H1 (cell line): ENCODE results near the gene WDR31. TPM values are rescaled to one million over a fixed set of nuclear protein-coding genes. Genes with fewer than 3 reads are reported as not detected.

Experiments
- JUND ChIP-seq: IDR thresholded peaks from 2 replicates; pipeline ENCODE4 v1.6.1; 2011; ENCODE audit warnings: mild to moderate bottlenecking, improper control_type of control experiment, low read length
- RNF2 ChIP-seq: fragments of 200-900, 300-1000 bp; sonication (generic); IDR thresholded peaks from 2 replicates; pipeline ENCODE4 v1.7.1; 2016; ENCODE audit warnings: borderline replicate concordance, low read depth, mild to moderate bottlenecking, antibody characterized with exemption, low read length; ENCODE audit not compliant: poor library complexity, severe bottlenecking; ENCODE audit errors: missing control alignments
- SRF ChIP-seq: IDR thresholded peaks from 2 replicates; pipeline ENCODE4 v1.6.1; 2011; ENCODE audit warnings: mild to moderate bottlenecking, low read depth, low read length, moderate library complexity
- SUZ12 ChIP-seq: fragments of 200-600 bp; sonication (generic); IDR thresholded peaks from 2 replicates; pipeline ENCODE4 v1.6.1; 2012; ENCODE audit warnings: mild to moderate bottlenecking, inconsistent platforms, low read length, moderate library complexity, mixed read lengths
- polyA plus RNA-seq, 7 experiments: library from polyadenylated mRNA; depleted of rRNA in 3 of 7; stranded (reverse) in 5 of 7; unstranded in 2 of 7; fragments of >200 nt in 5 of 7; fragments of 200-250 nt in 2 of 7; gene quantifications; 1 replicate in 5 of 7; 2 replicates in 1 of 7; 4 replicates in 1 of 7; pipeline versions ENCODE4 v1.2.1 to v1.2.3, GENCODE V29; 2011 to 2013; ENCODE audit warnings: missing spikeins in 2 of 7, mixed read lengths in 2 of 7
- total RNA-seq: library from RNA; stranded (reverse); fragmentation: NEBNext Ultra II Directional; extraction: Animal tissue kit (Norgen Biotek cat#: 25700); gene quantifications from 2 replicates; pipeline ENCODE4 v1.2.1, GENCODE V29; 2021
- TF ChIP-seq, protein P1 (sequence below), 3 experiments: IDR thresholded peaks; 1 replicate in 2 of 3; 2 replicates in 1 of 3; pipeline versions ENCODE4 v1.5.1 to v1.6.1; 2011; ENCODE audit warnings: low read length in 3 of 3, mild to moderate bottlenecking in 3 of 3, inconsistent platforms in 2 of 3, low read depth in 1 of 3, moderate library complexity in 1 of 3; ENCODE audit not compliant: insufficient read depth in 1 of 3; ENCODE audit errors: control extremely low read depth in 1 of 3
- TF ChIP-seq, protein P2 (sequence below): IDR thresholded peaks from 2 replicates; pipeline ENCODE4 v1.6.1; 2012; ENCODE audit warnings: inconsistent platforms

Gene WDR31
- total and polyA plus RNA-seq, 2 of the 8 experiments (the other 6 are each of a cell fraction or from before 2014, with no cell fraction given): 0.27 to 0.28 TPM

DNA sequence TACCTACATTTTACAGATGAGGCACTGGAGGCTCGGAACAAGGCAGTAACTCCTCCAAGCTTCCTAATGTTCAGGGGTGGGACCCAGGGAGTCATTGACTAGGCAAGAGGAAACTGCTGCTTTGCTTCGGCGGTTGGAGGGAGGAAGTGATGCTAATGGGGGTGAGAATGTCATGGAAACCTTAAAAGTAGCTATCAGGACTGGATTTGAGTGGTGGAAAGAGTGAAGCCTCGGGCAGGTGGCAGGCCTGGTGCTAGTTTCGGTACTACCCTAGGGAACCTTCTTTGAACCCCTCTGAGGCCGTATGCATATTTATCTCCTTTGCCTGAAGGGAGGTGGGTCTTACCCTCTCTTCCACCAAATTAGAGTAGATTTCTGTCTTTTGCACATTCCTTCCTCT is 10.9 kb upstream of the WDR31 start (continued):
- TF ChIP-seq, protein P1, sequence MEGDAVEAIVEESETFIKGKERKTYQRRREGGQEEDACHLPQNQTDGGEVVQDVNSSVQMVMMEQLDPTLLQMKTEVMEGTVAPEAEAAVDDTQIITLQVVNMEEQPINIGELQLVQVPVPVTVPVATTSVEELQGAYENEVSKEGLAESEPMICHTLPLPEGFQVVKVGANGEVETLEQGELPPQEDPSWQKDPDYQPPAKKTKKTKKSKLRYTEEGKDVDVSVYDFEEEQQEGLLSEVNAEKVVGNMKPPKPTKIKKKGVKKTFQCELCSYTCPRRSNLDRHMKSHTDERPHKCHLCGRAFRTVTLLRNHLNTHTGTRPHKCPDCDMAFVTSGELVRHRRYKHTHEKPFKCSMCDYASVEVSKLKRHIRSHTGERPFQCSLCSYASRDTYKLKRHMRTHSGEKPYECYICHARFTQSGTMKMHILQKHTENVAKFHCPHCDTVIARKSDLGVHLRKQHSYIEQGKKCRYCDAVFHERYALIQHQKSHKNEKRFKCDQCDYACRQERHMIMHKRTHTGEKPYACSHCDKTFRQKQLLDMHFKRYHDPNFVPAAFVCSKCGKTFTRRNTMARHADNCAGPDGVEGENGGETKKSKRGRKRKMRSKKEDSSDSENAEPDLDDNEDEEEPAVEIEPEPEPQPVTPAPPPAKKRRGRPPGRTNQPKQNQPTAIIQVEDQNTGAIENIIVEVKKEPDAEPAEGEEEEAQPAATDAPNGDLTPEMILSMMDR (IDR thresholded peaks at IDR 0.05; ENCODE audit: control extremely low read depth in 1 of 3, insufficient read depth in 1 of 3, low read depth in 1 of 3, low read length in 3 of 3): no peak
- TF ChIP-seq JUND: no peak
- TF ChIP-seq SRF: no peak
- TF ChIP-seq, protein P2, sequence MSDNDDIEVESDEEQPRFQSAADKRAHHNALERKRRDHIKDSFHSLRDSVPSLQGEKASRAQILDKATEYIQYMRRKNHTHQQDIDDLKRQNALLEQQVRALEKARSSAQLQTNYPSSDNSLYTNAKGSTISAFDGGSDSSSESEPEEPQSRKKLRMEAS: no peak
- TF ChIP-seq SUZ12: no peak
- TF ChIP-seq RNF2: no peak
- TF ChIP-seq, all 59 proteins: peak for 0
